HG03097 (cell line): ENCODE results near the gene TRAPPC3L.

Source experiments
- ATAC-seq: cut with Tn5 transposase; IDR thresholded peaks from one replicate; pipeline ENCODE4 v1.9.1; 2021; ENCODE audit not compliant: unreplicated experiment, low FRiP score

Gene TRAPPC3L

DNA sequence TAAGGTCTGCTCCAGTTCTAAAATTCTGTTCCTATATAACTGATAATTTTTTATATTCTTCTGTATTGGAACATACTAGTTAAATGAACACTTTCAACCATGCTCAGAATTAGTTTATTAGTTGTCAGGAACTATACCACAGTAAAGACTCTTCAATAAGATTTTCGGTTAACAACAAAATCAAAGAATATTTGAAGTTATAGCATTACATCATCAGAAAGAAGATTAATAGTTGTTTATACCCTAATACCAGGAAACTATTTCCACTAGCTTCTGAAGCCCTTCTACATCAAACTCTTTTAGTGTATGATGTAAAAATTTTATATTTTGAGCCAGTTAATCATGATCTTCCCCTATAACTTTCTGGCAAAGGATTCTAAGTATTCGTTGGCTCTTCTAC is 14.6 kb upstream of the TRAPPC3L start:
- ATAC-seq: no peak

DNA sequence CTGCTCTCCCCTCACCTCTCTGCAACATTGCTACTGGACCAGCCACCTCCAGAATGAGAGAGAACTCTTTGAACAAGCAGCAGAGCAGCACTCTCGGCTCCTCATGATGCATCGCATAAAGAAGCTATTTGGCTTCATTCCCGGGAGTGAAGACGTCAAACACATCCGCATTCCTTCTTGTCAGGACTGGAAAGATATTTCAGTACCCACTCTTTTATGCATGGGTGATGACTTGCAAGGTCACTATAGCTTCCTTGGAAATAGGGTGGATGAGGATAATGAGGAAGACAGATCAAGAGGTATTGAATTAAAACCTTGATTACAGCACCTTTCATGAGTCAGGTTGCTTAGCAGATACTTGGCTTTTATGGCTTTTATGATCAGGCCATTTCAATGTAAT is 12.4 kb upstream of the TRAPPC3L start:
- ATAC-seq: no peak

DNA sequence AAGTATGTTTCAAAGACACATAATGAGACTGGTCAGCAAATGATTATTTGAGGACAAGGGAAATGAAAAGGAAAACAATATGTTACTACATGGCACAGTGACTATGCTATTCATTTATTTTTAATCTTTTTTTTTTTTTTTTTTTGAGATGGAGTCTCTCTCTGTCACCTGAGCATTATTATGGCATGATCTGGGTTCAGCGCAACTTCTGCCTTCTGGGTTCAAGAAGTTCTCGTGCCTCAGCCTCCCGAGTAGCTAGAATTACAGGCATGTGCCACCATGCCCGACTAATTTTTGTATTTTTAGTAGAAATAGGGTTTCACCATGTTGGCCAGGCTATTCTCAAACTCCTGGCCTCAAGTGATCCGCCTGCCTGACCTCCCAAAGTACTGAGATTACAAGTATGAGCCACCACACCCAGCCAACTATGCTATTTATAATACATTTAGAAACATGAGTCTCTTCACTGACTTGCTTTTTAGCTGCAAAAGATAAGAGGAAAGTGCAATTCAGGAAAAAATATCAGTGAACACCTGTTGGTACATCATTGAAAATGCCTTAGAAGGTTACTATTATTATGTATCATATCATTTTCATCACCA is 11.4 kb upstream of the TRAPPC3L start:
- ATAC-seq: no peak

DNA sequence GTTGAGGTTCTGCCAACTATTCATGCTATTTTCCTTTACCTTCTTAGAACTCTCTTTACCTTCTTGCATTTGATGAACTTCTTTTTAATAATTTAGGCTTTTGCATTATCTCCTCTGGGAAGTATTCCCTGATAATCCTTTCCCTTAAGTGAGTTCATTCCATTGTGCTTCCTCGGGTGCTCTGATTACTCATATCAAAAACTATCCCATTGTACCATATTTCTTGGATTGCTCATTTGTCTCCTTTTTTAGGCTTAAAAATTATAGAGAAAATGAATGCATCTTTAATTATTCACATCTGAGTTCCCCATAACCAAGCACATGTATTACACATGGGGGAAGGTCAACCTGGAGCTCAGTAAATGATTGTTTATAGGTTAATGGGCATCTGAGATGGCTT is 10.6 kb upstream of the TRAPPC3L start:
- ATAC-seq: no peak

GRCh38 chr6:116553451-116553850 is 8.0 kb upstream of the TRAPPC3L start, which contains the start of gene CALHM4:
CALHM4 (plus strand) TSS chr6:116553751; CDS start chr6:116553794, 43 bp downstream.
- no peak for ATAC-seq

DNA sequence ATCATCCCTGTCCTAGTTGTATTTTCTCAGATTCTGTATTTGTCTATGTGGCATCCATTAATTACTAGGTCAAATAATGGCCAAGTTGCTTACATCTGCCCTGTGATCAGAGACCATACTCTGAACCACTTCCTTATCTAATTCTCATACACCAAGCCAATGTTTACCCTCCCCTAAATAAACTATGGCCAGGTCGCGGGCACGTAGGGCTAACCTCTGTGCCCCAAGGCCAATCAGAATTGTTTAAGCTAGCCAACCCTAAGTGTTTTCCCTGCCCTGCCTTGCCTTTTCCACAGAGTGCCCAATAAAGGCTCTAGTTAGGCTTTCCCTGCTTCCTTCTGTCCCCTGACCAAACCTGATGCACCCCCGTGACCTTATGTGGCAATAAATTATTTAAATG is 5.3 kb upstream of the TRAPPC3L start:
- ATAC-seq: no peak

DNA sequence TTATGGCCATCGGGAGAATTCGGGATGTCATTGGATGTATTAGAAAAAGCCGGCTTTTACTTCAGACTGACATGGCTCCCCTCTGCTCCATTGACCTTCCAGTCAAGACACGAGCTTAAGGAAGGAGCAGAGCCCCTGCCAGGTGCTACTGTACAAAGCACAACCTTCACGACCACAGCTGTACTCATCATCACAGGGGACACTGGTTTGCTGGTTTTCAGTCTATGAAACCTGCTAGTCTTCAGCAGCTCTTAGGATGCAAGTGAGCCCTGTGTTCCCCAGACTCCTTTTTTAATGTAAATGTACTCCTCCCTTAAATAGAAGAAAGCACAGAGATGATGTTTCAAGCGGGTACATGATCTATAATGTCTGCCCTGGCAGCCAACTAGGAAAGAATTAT is 1.9 kb upstream of the TRAPPC3L start:
- no peak for ATAC-seq

- no peak for ATAC-seq
These were observed 2.3 kb downstream of the TRAPPC3L start for GRCh38 chr6:116543149-116543548.

DNA sequence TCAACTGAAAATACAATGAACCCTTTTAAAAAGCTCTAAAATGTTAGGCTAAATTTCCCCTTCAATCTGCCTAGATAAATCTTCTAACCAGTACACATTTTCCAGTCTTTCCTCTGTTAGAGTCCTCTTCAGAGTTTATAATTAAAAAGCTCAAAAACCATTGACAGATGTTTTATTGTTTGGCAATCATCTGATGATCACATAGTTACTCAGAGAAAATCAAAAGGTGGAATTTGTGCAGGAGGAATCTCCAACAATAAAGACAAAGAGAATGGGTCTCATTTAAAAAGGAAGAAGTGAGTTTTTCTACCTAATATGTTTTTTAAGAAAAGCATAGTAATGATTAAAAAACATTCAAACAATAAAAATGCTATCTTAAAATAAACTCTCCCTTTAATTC is 3.1 kb downstream of the TRAPPC3L start:
- no peak for ATAC-seq

- no peak for ATAC-seq
These were observed 9.3 kb downstream of the TRAPPC3L start for GRCh38 chr6:116536216-116536621.

DNA sequence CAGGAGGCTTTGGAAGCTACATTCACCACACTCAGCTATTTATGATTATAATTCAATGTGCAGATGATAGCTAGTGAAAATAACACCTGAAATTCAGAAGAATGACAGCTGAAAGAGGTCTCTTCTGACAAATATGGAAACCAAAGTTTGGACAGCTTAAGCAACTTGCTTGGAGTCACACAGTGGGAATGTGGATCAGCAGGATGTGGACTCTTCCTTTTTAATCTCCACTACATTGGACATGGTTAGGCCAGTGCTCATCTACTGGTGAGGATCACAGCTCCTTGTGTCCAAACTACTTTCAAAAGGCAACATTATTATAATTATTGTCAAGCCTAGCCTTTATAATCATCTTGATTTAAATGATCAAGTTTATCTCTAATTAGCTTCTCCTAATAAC is 10.4 kb downstream of the TRAPPC3L start:
- ATAC-seq: no peak

- no peak for ATAC-seq
These were observed 12.1 kb downstream of the TRAPPC3L start for GRCh38 chr6:116533233-116533957.

- no peak for ATAC-seq
These were observed 13.6 kb downstream of the TRAPPC3L start for GRCh38 chr6:116531675-116532570.

DNA sequence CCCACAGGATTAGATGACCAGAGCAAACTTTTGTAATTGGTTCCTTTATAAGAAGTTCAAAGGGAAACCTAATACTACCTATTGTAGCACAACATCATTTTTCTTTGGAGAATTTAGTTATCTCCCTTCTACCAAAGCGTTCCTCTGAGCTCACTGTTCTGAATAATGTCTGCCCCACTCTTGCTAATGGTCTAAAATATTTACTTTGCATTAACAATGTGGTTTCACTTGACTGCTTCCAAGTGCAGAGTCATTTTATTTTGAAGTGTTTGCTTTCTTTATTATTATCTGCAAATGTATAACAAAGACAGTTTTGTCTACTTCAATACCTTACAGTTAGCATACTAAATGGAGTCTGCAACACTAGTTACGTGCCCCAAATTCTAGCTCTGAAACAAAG is 15.0 kb downstream of the TRAPPC3L start:
- ATAC-seq: no peak

DNA sequence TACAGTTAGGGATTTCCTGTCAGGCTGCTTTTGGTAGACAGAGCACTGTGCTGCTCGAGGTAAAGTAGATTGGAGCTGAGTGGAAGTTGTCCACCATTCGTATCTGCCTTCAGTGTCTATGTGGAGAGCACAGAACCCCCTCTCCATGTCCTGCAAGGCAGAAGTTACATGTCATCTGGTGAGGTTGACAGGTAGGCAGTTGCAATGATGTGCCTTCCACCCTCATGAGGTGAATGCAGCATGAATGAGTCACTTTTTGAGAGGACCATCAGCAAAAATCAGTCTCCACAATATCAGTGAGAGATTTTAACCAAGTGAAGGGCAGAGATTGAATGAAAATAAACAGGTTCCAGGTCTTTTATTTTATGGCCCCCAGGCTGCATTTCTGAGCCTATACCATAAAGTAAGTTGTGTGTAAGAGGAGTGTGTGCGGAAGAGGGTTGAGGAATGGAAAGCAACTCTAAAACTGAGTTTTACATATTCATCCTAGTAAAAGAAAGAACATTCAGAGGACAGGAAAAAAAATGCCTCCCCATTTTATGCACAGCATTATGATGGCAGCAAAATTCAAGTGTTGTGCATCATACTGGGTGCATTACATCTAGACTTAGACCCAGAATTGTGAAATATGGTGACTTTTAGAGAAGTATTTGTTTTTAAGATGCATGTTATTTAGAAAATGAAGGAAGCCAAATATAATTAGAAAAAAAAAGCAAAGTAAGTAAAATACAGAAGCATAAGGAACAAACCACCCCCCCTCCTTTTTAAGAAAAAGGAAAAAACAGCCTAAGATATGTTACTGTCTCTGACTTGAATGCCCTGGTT is 15.8 kb downstream of the TRAPPC3L start:
- no peak for ATAC-seq

DNA sequence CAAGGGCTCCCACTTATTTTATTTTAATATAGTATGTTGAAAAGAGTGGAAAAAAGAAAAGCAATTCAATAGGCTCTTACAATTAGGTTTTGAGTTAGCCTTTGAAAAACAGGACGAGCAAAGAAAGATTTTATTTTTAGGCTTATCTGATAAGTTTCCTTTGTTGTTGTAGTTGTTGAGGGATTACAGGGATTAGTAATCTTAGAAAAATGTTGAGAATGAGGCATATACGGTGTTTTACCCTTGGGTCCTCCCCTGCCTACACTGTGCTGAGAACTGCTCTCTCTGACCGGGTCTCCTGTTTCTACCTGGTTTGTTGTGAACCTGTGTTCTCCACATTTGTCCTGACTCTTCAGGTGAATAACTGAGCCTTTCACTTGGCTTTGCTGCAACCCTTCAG is 16.7 kb downstream of the TRAPPC3L start:
- no peak for ATAC-seq

- ATAC-seq: no peak
These were observed 17.4 kb downstream of the TRAPPC3L start for GRCh38 chr6:116528133-116528532.

- no peak for ATAC-seq
These were observed 21.2 kb downstream of the TRAPPC3L start for GRCh38 chr6:116524236-116524635.

DNA sequence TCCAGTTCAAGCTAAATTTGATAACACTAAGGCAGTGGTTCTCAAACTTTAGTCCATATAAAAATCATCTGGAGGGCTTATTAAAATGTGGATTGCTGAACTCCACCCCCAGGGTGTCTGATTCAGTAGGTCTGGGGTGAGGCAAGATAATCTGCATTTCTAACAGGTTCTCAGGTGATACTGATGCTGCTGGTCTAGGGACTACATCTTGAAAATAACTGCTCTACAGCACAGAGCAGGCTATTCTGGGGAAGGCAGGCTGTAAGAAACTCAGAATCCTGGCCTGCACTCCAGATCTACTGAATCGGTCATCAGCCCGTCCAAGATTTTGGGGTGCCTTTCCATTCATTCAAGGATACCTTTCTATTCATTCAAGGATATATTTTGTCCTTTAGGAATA is 22.6 kb downstream of the TRAPPC3L start:
- ATAC-seq: no peak

DNA sequence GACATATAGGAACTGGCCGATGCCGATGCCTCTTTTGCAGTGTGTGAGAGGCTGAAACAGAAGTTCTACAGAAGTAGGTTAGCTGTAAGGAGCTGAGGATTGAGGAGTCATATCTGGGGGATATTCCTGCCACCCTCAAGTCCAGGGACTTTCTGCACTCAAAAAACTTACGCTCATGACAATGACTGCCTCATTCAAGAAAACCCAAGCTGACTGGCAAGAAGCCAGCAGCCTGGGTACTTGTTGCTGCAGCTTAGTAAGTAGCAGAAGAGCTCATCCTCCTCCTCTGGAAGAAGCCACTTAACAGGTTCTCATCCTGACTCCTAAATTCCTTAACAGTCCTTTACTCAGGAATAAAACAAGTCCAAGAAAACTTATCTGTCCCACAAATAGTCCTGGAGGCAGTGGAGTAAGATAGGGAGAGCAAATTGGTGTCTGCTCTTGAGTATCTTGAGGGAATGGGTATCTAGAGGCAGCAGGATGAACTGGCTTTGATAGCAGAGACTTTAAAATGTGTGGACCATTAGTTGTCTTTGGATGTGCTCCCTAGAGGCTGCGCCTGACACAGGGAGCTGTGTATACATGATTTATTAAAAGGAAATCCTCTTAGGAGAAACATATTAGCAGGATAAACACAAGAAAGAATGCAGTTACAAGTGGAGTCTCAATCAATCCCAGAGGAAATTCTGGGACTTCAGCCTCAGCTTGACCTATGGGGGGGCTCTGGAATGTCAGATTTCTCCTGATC is 26.7 kb downstream of the TRAPPC3L start:
- ATAC-seq: no peak
